HG02840 (cell line): Measurements from ENCODE around the gene RASL11A.
"Not testable (repeated sequence)": the region's sequence is repeated elsewhere in the genome, so short reads cannot be mapped to it uniquely, and the experiment has no call there.

ENCODE experiments used
- ATAC-seq: cut with Tn5 transposase; IDR thresholded peaks from one replicate; pipeline ENCODE4 v1.9.1; 2021; ENCODE audit warnings: mild to moderate bottlenecking, moderate library complexity, moderate number of reproducible peaks; ENCODE audit not compliant: unreplicated experiment, low FRiP score

The RASL11A gene

GRCh38 chr13:27266917-27267316, 3.7 kb upstream of the RASL11A start:
- ATAC-seq = no peak

- no peak for ATAC-seq
Observed at GRCh38 chr13:27267596-27267995, 3.0 kb upstream of the RASL11A start.

- ATAC-seq = no peak
Observed at GRCh38 chr13:27269114-27269665, 1.4 kb upstream of the RASL11A start.

- no peak for ATAC-seq
Observed at GRCh38 chr13:27271570-27272096, 1.0 kb downstream of the RASL11A start.

GRCh38 chr13:27273658-27274425, 3.2 kb downstream of the RASL11A start:
- no peak for ATAC-seq

- ATAC-seq = no peak
Observed at GRCh38 chr13:27274631-27275030, 4.0 kb downstream of the RASL11A start.

GRCh38 chr13:27276188-27276587, 5.6 kb downstream of the RASL11A start:
- ATAC-seq = no peak

- no peak for ATAC-seq
Observed at GRCh38 chr13:27279506-27279905, 8.9 kb downstream of the RASL11A start.

GRCh38 chr13:27280009-27280656, 9.5 kb downstream of the RASL11A start:
- no peak for ATAC-seq

- no peak for ATAC-seq
Observed at GRCh38 chr13:27280841-27281240, 10.2 kb downstream of the RASL11A start.

- no peak for ATAC-seq
Observed at GRCh38 chr13:27281420-27281819, 10.8 kb downstream of the RASL11A start.

- ATAC-seq = no peak
Observed at GRCh38 chr13:27283906-27284493, 13.4 kb downstream of the RASL11A start.

GRCh38 chr13:27288392-27288791, 17.8 kb downstream of the RASL11A start:
- no peak for ATAC-seq

GRCh38 chr13:27289011-27289665, 18.5 kb downstream of the RASL11A start:
- no peak for ATAC-seq

GRCh38 chr13:27290715-27291114, 20.1 kb downstream of the RASL11A start:
- ATAC-seq = no peak

- ATAC-seq = not testable (repeated sequence)
Observed at GRCh38 chr13:27291967-27292366, 21.3 kb downstream of the RASL11A start.

- ATAC-seq = no peak
Observed at GRCh38 chr13:27293076-27293691, 22.6 kb downstream of the RASL11A start.

- ATAC-seq = no peak
Observed at GRCh38 chr13:27293873-27294515, 23.4 kb downstream of the RASL11A start.

GRCh38 chr13:27295096-27295495, 24.5 kb downstream of the RASL11A start:
- no peak for ATAC-seq

GRCh38 chr13:27295660-27296059, 25.0 kb downstream of the RASL11A start:
- ATAC-seq = no peak
